Central memory CD4-positive, alpha-beta T cell (primary cell): ENCODE measurements around the gene HIVEP1.
"Not testable (repeated sequence)": the region's sequence is repeated elsewhere in the genome, so short reads cannot be mapped to it uniquely, and the experiment has no call there.

ENCODE experiments used
- DNase-seq: peaks from one replicate; pipeline ENCODE4 v3.0.0; 2022

Gene HIVEP1

DNA sequence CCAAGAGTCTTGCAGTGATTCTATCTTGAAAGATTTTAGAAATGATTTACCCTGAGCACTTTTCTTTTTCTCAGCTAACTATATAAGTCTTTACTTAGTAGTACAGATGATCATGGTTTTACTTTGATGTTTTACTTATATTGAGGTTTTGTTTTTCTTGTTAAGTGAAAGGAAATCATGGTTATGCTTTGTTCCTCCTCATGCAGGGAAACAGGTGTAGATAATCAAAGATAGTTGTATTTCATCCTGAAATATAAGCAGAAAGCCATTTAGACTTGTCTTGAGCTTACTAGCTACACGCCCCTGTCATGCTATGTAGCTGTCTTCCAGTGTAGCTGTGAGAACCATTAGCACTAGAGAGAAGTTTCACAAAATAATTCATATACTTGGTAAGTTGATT, 113.9 kb downstream of the HIVEP1 start:
- DNase-seq = peak; percentile 31

DNA sequence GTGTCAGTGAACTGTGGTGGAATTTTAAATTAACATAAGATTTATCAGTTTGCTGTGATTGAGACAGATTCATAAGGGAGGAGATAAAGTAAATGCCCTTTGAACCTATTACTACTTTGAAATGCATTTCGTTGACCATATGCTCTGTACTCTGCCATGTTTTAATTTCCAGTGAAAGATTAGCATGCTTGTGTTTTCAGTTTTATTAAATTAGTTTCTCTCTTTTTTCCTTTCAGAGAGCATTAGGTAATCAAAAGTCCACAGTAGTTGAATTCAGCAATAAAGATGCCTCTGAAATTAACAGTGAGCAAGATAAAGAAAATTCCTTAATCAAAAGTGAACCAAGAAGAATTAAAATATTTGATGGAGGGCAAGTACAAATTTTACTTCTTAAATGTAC, 117.4 kb downstream of the HIVEP1 start:
- no peak for DNase-seq

DNA sequence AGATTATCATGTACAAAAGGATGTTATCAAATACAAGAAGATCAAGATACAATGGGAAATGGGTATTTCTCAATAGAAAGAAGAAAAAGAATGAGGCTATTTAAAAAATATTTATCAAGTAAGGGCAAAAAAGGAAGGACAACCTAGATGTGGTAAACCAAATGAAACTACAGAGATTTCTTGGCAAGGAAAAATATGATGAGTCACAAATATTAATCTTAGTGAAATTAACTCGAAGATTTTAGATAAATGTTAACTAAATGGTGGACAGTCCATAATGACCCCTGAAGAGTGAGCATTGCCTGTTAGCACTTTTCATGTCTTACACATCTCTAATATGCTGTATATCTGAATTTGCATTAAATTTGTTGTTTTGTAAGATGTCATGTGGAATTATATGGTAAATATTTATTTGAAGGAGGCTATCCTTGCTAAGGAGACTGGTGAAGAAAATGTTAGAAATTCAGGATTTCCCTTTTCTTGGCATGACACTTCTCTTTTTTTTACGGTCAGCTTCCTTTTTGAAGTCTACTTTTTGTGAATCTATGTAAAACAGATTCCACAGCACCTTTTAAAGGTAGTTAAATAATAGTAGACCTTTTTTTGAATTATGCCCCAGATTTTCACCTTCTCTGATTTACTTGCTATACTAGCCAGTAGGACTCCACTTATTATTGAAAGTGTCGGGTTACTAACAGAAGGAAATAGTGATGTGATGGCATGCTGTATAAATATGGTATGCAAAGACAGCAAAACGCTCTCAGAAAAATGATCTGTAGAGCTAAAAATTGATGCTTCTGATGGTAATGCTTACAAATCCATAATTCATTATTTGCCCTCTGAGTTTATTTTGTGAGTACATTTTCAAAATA, 120.5 kb downstream of the HIVEP1 start:
- DNase-seq = no peak

DNA sequence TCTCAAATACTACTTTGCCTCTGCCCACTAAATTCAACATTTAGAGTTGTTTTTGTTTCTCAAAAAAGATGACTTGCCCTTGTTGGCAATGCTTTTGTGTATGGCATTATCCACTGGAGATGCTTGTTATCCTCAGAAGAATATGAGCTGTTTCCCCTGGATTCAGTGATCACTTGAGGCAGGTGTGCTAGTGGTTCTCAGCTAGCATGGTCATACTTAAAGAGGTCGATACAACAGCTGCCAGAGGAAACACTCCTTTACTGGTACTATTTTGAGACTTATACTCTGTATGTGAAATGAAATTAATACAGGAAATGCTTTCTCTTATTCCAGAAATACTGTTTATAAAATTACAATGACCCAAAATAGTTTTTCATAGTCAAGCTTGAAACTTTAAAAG, 122.5 kb downstream of the HIVEP1 start:
- DNase-seq = no peak

DNA sequence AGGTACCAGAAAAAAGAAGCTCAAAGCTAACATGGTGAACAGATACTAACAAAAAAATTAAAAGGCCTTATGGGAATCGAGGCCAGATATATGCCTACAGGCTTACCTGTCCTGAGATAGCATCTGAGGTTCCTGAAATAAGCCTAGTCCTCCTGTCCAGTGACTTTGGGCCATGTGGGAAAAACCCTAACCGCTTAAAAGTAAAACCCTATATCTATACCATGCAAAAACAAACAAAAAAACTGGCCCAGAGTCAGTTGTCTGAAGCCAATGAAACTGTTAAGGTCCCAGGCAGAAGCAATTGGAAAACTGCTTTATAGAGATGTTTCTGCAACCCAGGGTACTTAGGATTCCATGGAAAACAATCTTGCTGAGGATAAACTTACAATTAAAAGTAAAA, 122.9 kb downstream of the HIVEP1 start:
- no peak for DNase-seq

DNA sequence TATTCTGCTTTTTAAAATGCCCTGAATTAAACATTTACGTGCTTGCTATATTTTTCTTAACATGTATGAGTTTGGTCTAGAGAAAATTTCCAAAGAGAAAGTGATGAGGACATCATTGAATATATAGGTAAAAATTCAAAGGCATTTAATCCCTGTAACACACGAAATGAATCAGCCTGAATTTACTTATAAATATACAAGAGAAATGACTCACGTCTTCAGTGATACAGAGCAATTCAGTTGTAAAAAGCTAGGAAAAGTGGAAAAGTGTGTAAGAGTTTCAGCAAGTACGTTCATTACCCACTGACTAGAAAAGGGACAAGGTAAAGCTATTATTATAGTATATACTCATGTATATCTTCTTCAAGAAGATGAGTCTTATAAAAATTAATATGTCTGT, 124.8 kb downstream of the HIVEP1 start:
- DNase-seq = no peak

DNA sequence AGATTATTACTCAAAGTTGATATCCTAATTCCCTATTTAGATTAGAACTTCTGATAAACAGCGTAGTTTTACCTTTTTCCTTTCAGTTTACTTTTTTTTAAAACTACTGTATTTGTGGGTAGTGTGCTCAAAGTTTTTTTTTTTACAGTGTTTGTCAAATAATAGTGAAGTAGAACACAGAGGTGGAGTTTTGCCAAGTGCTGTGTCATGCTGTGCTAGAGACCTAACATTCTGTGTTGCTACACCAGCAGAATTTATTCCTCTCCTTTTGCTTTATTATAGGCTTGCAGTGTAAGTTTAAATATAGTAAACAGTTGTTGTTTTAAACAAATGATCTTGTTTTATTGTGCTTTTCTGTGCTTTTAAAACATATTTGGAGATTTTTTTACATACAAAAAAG, 125.4 kb downstream of the HIVEP1 start:
- DNase-seq = no peak

DNA sequence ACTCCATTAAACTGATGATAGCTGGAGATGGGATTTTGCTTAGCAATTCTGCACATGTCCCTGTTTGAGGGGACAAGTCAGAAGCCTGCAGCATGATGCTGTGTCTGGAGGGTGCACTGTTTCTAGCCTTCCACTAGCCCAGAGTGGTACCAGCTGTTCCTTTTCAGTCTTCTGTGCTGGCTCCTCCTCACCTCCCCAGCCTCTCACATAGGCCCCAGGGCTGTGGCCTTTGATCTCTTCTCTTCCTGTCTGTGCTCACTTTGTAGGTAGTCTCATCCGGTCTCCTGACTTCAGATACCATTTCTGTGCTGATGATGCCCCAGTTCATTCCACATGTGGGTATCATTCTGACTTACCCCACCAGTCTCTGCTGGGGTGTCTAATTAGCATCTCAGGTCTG, 126.3 kb downstream of the HIVEP1 start:
- peak; percentile 65 for DNase-seq

DNA sequence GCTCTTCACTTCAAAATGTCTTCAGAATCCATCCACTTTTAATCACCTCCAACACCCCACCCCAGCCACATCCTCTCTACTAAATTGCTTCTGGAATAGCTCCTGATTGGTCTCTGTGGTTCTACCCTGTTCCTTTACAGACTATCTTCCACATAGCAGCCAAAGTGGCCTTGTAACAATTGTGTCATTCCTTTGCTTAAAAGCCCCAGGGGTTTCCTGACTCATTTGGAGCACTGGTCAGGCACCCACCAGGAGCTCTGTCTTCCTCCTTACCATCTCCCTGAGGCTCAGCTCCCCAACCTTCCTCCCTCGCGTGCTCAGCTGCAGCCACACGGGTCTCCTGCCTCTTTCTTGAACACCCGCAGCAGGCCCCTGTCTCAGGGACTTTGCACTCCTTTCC, 126.8 kb downstream of the HIVEP1 start:
- DNase-seq = no peak

DNA sequence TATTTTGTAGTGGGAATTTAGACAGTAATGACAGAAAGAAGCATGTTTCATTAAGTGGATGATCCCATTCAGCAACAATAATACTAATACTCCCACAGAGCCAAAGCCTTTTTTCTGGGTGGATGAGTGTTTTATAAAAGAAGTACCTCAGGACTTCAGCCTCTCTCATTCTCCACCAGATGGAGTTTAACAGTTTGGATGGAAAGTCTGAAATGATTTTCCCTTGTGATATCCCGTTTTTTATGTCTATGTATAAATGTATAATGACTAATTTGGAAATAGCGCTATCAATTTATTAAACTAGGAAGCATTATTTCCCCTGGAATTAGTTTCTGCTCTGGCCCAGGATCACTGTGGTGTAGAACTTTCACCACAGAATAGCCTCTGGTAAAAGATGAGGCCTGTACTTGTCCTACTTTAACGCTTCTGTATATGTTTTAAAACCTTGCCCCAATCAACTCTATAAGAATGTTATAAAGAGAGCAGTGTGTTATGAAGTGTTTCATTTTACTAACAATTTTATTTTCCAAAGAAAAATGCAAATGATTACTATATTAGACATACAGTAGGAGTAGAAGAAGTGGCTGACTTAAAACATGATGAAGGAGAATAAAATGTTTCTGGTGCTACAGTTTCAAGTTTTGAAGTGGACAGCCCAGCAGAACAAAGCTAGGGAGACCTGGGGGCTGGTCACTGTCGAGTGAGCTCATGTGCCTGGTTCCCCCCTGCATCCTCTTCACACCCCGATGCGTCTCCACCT, 135.6 kb downstream of the HIVEP1 start:
- no peak for DNase-seq

DNA sequence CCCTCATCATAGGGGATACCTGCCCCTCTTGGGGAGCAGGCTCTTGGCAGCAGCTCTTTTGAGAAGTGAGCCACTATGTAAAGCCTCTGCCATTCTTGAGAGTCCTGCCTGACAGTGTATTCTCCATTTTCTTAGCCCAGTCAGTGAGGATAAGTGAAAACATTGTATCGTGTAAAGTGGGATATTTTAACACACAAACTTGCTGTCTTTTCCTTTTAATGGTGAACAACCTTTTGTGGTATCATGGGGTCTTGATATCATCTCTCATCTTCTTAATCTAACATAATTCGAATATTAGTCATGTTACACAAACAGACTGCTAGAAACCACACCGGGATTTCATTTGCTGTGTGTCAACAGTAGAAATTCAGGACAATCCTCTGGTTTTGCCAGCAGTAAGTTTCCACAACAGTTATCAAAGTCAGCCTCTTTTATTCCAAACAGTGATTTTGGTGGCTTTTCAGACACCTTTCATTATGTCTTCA, 136.2 kb downstream of the HIVEP1 start:
- no peak for DNase-seq

DNA sequence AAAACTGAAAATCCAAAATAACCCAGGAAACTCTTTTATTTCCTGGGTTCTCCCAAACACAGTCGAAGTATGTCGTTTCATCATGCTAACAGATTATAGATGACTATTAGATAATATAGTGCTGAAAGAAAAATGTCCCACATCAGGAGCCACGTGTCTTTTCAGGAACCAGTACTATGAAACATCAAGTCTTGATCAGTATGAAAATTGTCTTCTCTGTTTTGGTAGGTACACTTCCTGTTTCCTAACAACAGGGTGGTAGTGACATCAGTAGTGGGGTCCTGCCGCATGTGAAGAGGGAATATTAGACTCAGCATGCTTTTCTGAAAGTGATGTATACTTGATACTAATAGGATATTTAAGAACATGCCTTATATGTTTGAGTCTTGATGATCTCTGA, 136.7 kb downstream of the HIVEP1 start:
- no peak for DNase-seq

DNA sequence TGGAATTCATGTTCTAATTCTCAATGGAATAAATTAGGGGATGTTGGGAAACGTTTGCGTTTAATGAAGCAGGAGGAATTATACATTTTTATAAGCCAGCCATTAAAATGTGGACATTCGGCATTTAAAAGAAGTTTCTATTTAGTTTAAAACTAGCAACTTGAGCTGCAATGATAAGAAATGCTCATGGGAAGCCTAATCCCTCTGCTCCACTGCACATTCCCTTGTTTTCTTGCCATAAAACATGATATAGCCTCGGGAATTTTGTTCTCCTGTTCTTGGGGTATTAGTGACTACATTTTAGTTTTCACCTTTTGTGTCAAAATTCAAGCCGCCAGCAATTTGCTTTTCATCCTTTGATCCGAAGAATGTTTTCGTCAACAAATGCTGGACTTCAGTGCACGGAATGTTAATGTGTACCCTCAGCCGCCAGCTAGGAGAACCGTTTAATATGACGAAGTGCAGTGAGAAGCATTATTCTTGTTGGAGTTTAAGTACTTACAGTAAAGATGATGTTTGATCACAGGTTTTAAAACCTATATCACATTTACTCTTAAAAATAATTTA, 137.9 kb downstream of the HIVEP1 start:
- no peak for DNase-seq

DNA sequence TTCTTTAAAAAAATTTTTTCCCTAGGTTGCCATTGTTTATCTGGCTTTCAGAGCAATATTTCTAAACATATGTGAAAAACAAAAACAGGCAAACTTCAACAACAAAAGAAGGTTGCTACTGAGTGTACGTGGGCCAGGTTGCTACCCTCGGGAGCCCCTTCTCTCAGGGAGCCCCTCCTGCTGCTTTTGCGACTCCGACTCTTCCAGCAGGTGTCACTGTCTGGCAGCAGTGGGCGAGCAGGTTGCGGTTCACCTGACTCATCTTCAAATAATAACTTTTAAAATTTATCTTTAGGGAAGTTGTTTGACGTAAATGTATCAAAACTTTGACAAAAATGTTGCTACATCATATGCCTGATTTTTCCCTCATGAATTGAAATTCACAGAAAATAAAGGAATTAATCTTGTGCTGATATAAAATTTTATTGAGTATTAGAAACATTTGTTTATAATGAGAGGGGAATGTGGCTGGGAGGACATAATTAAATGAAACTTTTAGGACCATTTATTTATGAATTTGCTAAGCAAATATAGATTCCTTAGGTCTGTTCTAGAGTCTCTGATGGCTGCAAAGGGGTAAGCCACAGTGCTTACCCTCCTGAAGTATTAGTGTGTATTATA, 138.8 kb downstream of the HIVEP1 start:
- no peak for DNase-seq

DNA sequence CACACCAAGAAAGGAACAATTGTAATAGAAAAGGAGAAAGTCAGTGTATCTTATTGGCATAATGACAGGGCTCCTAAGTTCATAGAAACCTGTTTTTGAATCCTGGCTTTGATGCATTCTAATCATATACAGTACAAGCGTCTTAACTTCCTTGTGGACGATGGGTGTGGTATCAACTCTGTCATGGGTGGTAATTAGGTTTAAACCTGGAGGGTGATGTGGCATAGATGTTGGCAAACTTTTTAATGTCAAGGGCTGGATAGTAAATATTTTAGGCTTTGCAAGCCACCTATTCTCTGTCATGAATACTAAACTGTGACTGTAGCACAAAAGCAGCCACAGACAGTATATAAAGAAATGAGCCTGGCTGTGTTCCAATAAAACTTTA, 139.3 kb downstream of the HIVEP1 start:
- no peak for DNase-seq

DNA sequence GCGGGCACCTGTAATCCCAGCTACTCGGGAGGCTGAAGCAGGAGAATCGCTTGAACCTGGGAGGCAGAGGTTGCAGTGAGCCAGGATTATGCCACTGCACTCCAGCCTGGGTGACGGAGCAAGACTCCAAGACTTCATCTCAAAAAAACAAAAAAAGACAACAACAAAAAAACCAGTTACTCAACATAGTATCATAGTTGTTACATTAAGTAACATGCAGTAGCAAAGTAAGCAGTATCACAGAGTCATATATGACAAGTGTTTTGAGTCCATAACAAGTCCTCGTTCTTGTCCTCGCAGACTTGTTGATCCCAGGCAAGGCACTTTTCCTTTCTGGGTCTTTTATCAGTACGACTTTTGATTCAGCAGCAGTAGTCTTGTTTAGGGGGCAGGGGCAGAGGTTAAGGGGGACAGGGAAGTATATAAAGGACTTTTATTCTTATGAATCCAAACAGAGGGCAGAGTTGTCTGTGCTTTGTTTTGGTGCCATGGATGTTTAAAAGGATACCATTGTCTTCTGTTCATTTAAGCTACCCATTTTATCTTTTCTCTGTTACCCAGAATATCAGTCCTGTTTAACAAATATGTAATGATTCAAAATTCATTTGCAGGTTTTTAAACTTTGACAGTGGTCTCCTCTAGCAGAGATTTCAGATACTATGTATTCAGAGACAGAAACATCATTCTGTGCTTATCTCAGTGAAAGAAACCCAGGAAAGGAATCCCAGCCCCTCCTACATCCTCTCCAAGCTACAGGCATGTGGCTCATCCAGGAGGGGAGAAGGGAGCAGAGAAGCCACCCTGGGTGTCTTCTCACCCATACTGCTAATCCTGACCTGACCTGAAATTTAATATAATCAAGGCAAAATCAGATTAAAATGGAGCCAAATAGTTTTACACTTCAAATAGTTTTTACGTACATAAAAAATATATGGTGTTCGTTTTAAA, 140.2 kb downstream of the HIVEP1 start:
- no peak for DNase-seq

DNA sequence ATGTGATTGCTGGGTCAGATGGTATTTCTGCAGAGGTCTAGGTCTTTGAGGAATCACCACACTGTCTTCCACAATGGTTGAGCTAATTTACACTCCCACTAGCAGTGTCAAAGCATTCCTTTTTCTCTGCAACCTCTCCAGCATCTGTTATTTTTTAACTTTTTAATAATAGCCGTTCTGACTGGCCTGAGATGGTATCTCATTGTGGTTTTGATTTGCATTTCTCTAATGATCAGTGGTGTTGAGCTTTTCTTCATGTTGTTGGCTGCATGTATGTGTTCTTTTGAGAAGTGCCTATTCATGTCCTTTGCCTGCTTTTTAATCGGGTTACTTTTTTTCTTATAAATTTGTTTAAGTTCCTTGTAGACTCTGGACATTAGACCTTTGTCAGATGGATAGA, 143.7 kb downstream of the HIVEP1 start:
- not testable (repeated sequence) for DNase-seq

DNA sequence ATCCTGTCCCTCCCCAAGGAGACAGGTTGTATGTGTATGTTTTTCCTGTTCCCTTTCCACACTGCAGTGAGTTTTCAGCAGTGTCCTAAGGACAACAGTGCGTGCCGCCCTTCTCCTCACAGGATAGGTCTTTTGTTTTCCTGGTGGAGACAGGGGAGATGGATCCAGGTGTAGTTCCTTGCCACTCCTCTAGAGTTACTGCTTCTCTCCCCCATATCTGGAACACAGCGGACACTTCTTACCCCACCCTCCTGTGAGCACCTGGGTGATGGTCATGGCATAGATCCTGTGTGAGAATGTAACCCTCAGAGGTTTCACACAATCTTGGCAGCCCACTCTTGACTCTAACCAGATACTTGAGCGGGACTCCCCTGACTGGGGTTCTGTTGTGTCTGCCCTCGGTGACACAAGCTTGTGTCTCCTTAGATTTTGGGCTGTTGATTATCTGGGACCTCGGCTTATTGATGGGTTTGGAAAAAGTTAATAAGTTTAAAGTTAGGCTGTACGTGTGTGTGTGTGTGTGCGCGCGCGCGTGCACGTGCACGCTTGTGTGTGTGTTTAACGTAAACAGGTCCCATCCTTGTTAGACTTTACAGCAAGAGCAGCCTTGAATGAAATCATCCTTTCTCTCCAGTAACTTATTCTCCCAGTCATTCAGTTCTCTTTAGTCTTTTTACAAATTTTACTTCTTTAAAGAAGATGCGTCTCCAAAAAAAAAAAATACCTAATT, 146.7 kb downstream of the HIVEP1 start:
- no peak for DNase-seq

DNA sequence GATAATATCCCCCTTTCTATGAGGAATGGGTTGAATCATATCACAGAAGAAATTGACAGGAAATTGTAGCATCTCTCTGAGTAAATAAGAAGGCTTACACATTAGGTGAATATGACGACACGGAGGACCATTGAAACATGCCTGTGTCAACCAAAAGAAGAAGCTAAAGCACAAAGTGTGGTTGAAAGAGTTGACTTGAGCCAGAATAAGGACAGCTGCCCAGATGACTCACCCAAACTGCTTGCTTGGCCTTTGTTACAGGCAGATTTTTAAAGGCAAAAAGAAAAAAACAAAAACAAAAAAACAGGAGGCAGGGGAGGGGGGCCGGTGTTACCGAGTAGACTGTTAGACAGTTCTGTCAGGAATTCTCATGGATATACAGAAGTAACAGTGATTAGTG, 148.2 kb downstream of the HIVEP1 start:
- no peak for DNase-seq

DNA sequence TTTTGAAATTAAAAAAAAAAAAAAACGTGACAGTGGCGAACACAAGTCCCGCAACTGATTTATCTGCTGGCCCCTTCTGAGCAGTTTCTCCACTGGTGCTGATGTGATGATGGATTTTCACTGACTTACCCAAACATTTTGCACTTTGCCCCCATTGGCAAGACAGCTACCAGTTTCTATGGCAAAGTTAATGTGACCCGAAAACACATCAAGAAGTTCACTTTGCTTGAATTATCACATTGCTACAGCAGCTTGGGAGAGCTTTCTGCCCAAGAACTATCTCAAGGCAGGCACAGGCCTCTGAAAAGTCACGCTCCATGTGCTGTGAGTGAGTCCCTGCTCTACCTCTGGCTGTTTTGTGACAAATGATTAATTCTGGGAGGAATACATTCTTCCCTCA, 150.1 kb downstream of the HIVEP1 start:
- DNase-seq = no peak

DNA sequence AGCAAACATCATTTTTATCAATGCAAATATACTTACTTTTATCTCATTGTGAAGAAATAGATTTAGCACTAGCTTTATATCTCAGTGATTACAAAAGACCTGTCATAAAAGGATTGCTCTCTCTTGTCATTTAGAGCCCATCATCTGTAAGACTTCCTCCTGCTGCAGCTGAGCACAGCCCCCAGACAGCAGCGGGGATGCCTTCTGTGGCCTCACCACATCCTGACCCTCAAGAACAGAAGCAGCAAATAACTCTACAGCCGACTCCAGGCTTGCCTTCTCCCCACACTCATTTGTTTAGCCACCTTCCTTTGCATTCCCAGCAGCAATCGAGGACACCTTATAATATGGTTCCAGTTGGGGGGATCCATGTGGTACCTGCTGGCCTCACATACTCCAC, 151.0 kb downstream of the HIVEP1 start:
- peak; percentile 51 for DNase-seq
